NCI-H774 (cell line): ENCODE data around the gene IRF6.

ENCODE experiments used
- DNase-seq: peaks from one replicate; lab custom pipeline; 2025; lab: John Stamatoyannopoulos, UW

IRF6 gene

GRCh38 chr1:209759829-209760359 is 46.0 kb downstream of the IRF6 start:
- DNase-seq: no peak

- no peak for DNase-seq
Observed at GRCh38 chr1:209758400-209758799, 47.5 kb downstream of the IRF6 start.

GRCh38 chr1:209756615-209757445 is 49.1 kb downstream of the IRF6 start:
- no peak for DNase-seq

- no peak for DNase-seq
Observed at GRCh38 chr1:209755926-209756614, 49.9 kb downstream of the IRF6 start, which contains the start of gene TRAF3IP3. TSS of gene TRAF3IP3 (plus strand) at chr1:209756053. CDS start at chr1:209760040, 3,987 bp downstream.

- DNase-seq: no peak
Observed at GRCh38 chr1:209755256-209755655, 50.7 kb downstream of the IRF6 start.

- no peak for DNase-seq
Observed at GRCh38 chr1:209752890-209753289, 53.1 kb downstream of the IRF6 start.

- DNase-seq: no peak
Observed at GRCh38 chr1:209751627-209752231, 54.2 kb downstream of the IRF6 start.

- no peak for DNase-seq
Observed at GRCh38 chr1:209749670-209750323, 56.1 kb downstream of the IRF6 start.

GRCh38 chr1:209749205-209749604 is 56.7 kb downstream of the IRF6 start:
- DNase-seq: no peak

- DNase-seq: no peak
Observed at GRCh38 chr1:209748620-209749019, 57.3 kb downstream of the IRF6 start.

- no peak for DNase-seq
Observed at GRCh38 chr1:209747580-209748262, 58.2 kb downstream of the IRF6 start.

GRCh38 chr1:209746451-209747165 is 59.3 kb downstream of the IRF6 start:
- no peak for DNase-seq

GRCh38 chr1:209743145-209743482 is 62.8 kb downstream of the IRF6 start:
- no peak for DNase-seq

GRCh38 chr1:209742409-209743144 is 63.4 kb downstream of the IRF6 start:
- DNase-seq: no peak

GRCh38 chr1:209741889-209742288 is 64.1 kb downstream of the IRF6 start:
- no peak for DNase-seq

- DNase-seq: no peak
Observed at GRCh38 chr1:209741193-209741592, 64.7 kb downstream of the IRF6 start.

- no peak for DNase-seq
Observed at GRCh38 chr1:209738270-209738669, 67.7 kb downstream of the IRF6 start.

- DNase-seq: no peak
Observed at GRCh38 chr1:209737118-209737505, 68.8 kb downstream of the IRF6 start.

GRCh38 chr1:209736490-209737117 is 69.3 kb downstream of the IRF6 start:
- no peak for DNase-seq
